Esophagus squamous epithelium (tissue), 4 donors: ENCODE data around the gene EDC3.

Experiments
- CTCF ChIP-seq, 6 experiments: fragments of 450-650 bp in 4 of 6; fragments of 200-600 bp in 2 of 6; sonication (generic) in 2 of 6; IDR thresholded peaks; one replicate each; pipeline ENCODE4 v1.5.1; 2016 to 2019; ENCODE audit warnings: antibody characterized with exemption in 6 of 6, mild to moderate bottlenecking in 4 of 6, moderate library complexity in 4 of 6
- POLR2A ChIP-seq, 4 donors: fragments of 450-650 bp; IDR thresholded peaks; one replicate each; pipeline ENCODE4 v1.6.1; 2017; ENCODE audit warnings: antibody characterized with exemption in 4 of 4, mild to moderate bottlenecking in 4 of 4, moderate library complexity in 3 of 4

GRCh38 chr15:74611834-74612233 is 84.0 kb downstream of the EDC3 start:
- TF ChIP-seq CTCF (IDR thresholded peaks at IDR 0.05) (no peak), POLR2A (IDR thresholded peaks at IDR 0.05) (no peak)
